Measurements from ENCODE around the gene SMIM38.

- TF ChIP-seq POLR2A (IDR thresholded peaks at IDR 0.05): no peak
- no peak for TF ChIP-seq CTCF (IDR thresholded peaks at IDR 0.05 in 8 of 11, conservative IDR thresholded peaks at IDR 0.05 in 3 of 11)
Observed at GRCh38 chr11:69125861-69126260, 29.9 kb upstream of the SMIM38 start.

Measured in spleen (tissue), 7 donors.